LNCaP clone FGC (cell line): ENCODE measurements around the gene FGFRL1.
A peak's percentile ranks its signal among the peaks of the same experiment; 100 is the strongest.

Experiments
- DNase-seq: peaks from one replicate; pipeline ENCODE4 v3.0.0-alpha.2; 2011; ENCODE audit warnings: low read depth
- H3K4me3 ChIP-seq: 2 replicates; pipeline ENCODE4 v1.5.1; 2011; ENCODE audit warnings: mild to moderate bottlenecking, low read depth, low read length, control low read depth
- TF ChIP-seq, protein P1 (sequence below): IDR thresholded peaks from 2 replicates; pipeline ENCODE4 v1.5.1; 2012; ENCODE audit warnings: mild to moderate bottlenecking; ENCODE audit not compliant: control insufficient read depth, insufficient read depth; ENCODE audit errors: extremely low read depth

FGFRL1 gene

DNA sequence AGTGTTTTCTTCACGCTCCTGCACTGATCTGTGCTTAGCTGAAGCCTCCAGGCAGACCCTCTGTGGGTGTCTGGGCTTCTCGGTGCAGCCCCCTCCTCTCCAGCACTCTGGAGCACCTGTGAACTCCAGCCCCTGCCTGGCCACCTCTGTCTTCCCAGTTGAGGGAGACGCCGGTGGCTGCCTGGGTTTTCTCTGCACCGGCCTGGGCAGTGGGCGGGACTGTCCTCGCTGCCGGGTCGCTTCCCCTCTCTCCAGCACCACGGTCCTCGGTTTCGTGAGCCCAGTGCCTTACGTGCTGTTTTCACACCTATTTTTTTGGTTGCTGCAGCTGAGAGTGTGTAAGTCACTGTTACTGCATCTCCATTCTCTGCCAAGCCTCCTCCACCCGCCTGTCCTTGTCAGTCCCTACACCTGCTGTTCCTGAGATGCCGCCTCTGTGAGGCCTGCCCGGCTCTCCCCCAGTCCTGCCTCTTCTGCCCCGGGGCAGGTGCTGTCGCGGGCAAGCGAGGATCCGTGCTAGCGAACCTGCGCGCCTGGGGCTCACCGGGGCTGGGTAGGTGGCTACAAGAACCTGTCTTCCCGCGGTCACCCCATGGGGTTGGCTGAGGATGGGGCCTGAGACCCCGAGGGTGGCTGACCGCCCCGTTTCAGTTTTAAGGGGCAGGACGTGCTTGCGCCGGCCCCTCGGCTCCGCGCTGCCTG is 2.4 kb upstream of the FGFRL1 start:
- H3K4me3 ChIP-seq: peak overlapping the region; percentile 53
- TF ChIP-seq, protein P1, sequence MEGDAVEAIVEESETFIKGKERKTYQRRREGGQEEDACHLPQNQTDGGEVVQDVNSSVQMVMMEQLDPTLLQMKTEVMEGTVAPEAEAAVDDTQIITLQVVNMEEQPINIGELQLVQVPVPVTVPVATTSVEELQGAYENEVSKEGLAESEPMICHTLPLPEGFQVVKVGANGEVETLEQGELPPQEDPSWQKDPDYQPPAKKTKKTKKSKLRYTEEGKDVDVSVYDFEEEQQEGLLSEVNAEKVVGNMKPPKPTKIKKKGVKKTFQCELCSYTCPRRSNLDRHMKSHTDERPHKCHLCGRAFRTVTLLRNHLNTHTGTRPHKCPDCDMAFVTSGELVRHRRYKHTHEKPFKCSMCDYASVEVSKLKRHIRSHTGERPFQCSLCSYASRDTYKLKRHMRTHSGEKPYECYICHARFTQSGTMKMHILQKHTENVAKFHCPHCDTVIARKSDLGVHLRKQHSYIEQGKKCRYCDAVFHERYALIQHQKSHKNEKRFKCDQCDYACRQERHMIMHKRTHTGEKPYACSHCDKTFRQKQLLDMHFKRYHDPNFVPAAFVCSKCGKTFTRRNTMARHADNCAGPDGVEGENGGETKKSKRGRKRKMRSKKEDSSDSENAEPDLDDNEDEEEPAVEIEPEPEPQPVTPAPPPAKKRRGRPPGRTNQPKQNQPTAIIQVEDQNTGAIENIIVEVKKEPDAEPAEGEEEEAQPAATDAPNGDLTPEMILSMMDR: no peak
- DNase-seq: no peak

DNA sequence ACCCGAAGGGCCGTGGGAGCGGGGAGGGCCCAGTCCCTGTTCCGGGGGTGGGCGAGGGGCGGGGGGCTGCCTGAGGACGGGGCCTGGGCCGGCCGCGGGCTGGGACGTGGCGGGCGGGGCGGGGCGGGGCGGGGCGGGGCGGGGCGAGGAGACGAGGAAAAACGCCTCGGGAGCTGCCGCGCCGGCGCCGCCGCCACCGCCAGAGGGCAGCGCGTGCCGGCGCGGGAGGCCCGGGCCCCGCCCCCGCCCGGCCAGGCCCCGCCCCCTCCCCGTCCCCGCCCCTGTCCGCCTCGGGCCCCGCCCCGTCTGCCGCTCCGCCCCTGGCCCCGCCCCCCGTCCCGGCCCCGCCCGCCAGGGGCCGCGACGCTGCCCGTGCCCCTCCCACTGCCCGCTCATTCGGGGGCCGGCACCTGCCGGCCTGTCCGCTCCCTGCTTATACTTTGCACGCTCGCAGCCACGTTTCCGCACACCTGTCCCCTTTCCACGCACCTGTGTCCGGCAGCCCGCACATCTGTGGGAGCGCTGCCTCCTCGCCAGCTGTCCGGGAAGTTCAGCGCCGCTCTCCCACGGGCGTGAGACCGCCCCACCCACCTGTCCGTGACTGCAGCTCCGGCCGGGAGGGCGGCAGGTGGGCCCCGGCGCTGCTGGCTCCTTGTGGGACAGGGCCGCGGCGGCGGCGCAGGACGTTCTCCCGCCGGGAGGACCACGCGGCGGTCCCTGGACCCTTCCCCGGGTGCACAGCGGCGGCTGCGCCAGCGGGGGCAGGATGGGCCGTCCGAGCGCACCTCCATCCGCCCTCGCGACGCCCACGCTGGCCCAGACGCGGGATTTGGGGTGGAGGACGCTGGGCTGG is 1.7 kb upstream of the FGFRL1 start:
- DNase-seq: no peak
- TF ChIP-seq, protein P1: peak; percentile 29
- H3K4me3 ChIP-seq: peak overlapping the region; percentile 59

DNA sequence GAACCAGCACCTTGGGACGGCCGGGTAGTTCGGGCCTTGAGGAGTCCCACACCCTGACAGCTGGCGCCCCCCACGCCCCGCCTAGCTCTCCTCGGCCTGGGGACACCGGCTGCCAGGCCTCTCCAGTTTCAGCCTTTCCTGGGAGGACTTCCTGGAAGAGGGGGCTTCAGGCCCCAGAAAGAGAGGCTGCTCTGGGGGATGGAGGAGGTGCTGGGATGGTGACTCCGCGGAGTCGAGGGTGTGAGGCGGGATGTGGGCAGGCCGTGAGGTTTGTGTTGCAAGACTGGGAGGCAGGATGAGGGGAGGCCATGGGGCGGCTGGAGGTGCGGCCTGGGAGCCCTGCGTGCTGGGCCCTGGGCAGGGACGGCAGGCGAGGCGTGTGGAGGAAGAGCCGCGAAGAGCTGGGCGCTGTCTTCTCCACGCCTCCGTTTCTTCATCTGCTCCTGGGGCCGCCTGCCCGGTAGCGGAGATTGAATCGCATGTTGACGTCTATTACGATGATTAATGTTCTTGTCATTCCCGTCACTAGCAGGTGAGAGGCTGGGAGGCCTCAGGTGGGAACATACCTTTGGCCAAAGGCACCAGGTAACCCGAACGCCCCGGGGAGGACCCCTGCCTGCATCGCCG is 918 bp upstream of the FGFRL1 start:
- DNase-seq: no peak
- H3K4me3 ChIP-seq: peak overlapping the region; percentile 59

DNA sequence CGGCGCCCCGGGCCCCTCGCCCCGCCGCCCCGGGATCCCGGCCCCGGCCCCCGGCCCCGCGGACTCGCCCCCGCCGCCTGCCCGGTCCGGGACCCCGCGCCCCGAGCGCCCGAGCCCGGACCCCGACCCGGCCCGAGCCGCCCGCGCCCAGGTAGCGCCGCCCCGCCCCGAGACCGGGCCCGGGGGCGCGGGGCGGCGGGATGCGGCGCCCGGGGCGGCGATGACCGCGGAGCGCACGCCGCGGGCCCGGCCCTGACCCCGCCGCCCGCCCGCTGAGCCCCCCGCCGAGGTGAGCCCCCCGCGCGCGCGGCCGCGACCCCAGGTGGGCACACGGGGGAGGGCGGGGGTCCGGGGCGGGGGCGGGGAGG is 224 bp downstream of the FGFRL1 start:
- TF ChIP-seq, protein P1: no peak
- no peak overlapping the region; the same call in 1 of the 2 replicates for H3K4me3 ChIP-seq
- no peak for DNase-seq

More for the DNA sequence above, 918 bp upstream of the FGFRL1 start:
- TF ChIP-seq, protein P1: no peak

DNA sequence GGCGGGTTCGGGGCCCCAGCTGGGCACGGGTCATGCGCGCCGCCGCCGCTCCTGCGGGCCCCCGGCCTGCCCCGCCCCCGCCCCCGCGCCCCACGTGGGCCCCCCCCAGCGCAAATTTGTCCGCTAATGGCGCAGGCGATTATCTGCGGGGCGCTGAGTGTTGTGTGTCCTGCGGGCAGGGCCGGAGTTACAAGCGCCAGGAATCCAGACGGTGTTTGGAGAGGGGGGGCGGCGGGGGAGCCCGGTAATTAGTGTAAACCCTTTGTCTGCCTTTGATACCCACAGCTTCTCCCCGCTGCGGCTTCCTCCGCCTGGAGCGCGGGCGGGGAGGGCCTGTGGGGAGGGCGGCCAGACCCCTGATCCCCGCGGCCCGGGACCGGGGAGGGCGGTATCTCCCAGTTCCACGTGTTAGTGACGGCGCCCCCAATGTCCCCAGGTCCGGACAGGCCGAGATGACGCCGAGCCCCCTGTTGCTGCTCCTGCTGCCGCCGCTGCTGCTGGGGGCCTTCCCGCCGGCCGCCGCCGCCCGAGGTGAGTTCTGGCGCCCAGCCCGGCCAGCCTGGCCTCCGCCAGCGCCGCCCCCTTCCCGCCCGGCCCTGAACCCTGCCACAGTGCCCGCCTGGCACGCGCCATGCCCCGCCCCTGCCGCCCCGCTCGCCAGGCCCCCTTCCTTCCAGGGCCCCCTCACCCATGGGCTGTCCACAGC is 761 bp downstream of the FGFRL1 start:
- TF ChIP-seq, protein P1: no peak
- DNase-seq: no peak
- peak overlapping the region; percentile 73 for H3K4me3 ChIP-seq

DNA sequence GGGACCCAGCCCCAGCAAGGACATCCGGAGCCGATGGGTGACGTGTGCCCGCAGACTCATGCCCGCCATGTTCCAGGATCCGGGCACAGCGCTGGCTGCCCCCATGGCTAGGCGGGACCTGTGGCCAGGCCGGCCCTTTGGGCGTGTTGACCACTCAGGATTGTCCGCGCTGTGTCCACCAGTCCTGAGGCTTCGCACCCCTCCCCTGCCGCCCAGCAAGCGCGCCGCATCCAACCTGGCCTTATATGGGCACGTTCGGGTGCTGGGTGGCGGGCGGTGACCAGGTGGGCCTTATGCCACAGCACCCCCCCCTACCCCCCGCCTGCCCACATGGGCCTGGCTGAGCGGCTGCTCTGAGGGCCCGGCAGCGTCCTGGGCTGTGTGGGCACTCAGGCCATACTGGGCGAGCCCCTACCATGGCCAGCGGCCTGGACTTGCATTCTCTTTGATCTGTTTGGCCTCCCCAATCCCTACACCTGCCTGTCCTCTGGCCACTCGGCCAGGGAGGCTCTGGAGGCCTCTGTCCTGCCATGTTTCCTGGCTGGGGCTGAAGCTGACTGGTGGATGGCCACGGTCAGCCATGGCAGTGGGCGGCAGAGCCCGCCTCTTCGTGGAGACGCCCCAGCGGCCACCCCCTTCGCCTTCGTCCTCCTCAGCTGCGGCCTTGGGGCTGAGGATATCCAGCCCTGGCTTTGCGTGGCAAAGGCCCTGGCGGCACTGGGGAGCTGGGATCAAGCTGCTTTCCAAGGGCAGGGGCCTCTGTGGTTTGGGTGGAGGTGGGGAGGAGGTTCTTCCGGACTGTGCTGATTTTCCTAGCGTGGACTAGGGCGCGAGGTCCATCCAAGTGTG is 2.0 kb downstream of the FGFRL1 start:
- TF ChIP-seq, protein P1: no peak
- no peak for DNase-seq
- peak overlapping the region; percentile 73 for H3K4me3 ChIP-seq
